Adipocyte (in vitro differentiated cells): ENCODE measurements around the gene CERK.
A peak's percentile ranks its signal among the peaks of the same experiment; 100 is the strongest.

Source experiments
- DNase-seq: peaks from one replicate; pipeline ENCODE4 v3.0.0-alpha.2; 2015; ENCODE audit warnings: low read depth
- H3K27me3 ChIP-seq: replicated peaks from 2 replicates; pipeline ENCODE4 v1.7.0; 2013; ENCODE audit warnings: mild to moderate bottlenecking, low read length, moderate library complexity; ENCODE audit not compliant: control insufficient read depth, insufficient read depth
- H3K36me3 ChIP-seq: 2 replicates; pipeline ENCODE4 v1.7.0; 2013; ENCODE audit warnings: low read length, mild to moderate bottlenecking, moderate library complexity; ENCODE audit not compliant: control insufficient read depth, insufficient read depth, severe bottlenecking
- H3K4me1 ChIP-seq: 2 replicates; pipeline ENCODE4 v1.7.0; 2013; ENCODE audit warnings: mild to moderate bottlenecking, low read length, moderate library complexity; ENCODE audit not compliant: control insufficient read depth, insufficient read depth
- H3K4me3 ChIP-seq: 2 replicates; pipeline ENCODE4 v1.7.0; 2013; ENCODE audit warnings: mild to moderate bottlenecking, low read length, moderate library complexity
- H3K9ac ChIP-seq: 2 replicates; pipeline ENCODE4 v1.7.0; 2013; ENCODE audit warnings: mild to moderate bottlenecking, low read length, moderate library complexity
- H3K9me3 ChIP-seq: 2 replicates; pipeline ENCODE4 v1.7.0; 2013; ENCODE audit warnings: mild to moderate bottlenecking, low read length, moderate library complexity; ENCODE audit not compliant: control insufficient read depth

The CERK gene

GRCh38 chr22:46679706-46680269 is 58.3 kb downstream of the CERK start:
- DNase-seq = peak; percentile 30
- H3K27me3 ChIP-seq = no peaks in the 10 kb centered on the region
- peaks cover 15% of the 10 kb centered on the region for H3K36me3 ChIP-seq
- H3K9me3 ChIP-seq = no peaks in the 10 kb centered on the region
- peaks cover 9% of the 10 kb centered on the region for H3K4me1 ChIP-seq
- no peak overlapping the region for H3K9ac ChIP-seq
- H3K4me3 ChIP-seq = no peak overlapping the region

GRCh38 chr22:46678785-46679700 is 59.0 kb downstream of the CERK start:
- Histone ChIP-seq H3K9ac (no peak overlapping the region), H3K4me3 (no peak overlapping the region), H3K9me3 (no peaks in the 10 kb centered on the region), H3K36me3 (peaks cover 10% of the 10 kb centered on the region), H3K27me3 (no peaks in the 10 kb centered on the region), H3K4me1 (peaks cover 9% of the 10 kb centered on the region)
- peak; percentile 49 for DNase-seq

- DNase-seq = no peak
- peaks cover 9% of the 10 kb centered on the region for H3K4me1 ChIP-seq
- no peaks in the 10 kb centered on the region for H3K27me3 ChIP-seq
- H3K4me3 ChIP-seq = no peak overlapping the region
- H3K9me3 ChIP-seq = no peaks in the 10 kb centered on the region
- H3K36me3 ChIP-seq = peaks cover 14% of the 10 kb centered on the region
- no peak overlapping the region for H3K9ac ChIP-seq
Observed at GRCh38 chr22:46678003-46678657, 59.9 kb downstream of the CERK start.

- DNase-seq = no peak
- H3K36me3 ChIP-seq = peaks cover 14% of the 10 kb centered on the region
- peaks cover 9% of the 10 kb centered on the region for H3K4me1 ChIP-seq
- H3K27me3 ChIP-seq = no peaks in the 10 kb centered on the region
- no peak overlapping the region for H3K9ac ChIP-seq
- no peaks in the 10 kb centered on the region for H3K9me3 ChIP-seq
- no peak overlapping the region for H3K4me3 ChIP-seq
Observed at GRCh38 chr22:46677323-46678002, 60.6 kb downstream of the CERK start.

- Histone ChIP-seq H3K9ac (no peak overlapping the region), H3K4me1 (peaks cover 9% of the 10 kb centered on the region), H3K27me3 (no peaks in the 10 kb centered on the region), H3K36me3 (peaks cover 14% of the 10 kb centered on the region), H3K9me3 (no peaks in the 10 kb centered on the region), H3K4me3 (no peak overlapping the region)
- no peak for DNase-seq
Observed at GRCh38 chr22:46676881-46677280, 61.2 kb downstream of the CERK start.

- Histone ChIP-seq H3K9me3 (no peaks in the 10 kb centered on the region), H3K4me3 (no peak overlapping the region)
- DNase-seq = no peak
Observed at GRCh38 chr22:46676479-46676878, 61.6 kb downstream of the CERK start.

GRCh38 chr22:46675938-46676337 is 62.1 kb downstream of the CERK start:
- H3K4me3 ChIP-seq = no peak overlapping the region
- H3K9ac ChIP-seq = no peak overlapping the region
- peaks cover 9% of the 10 kb centered on the region for H3K4me1 ChIP-seq
- H3K36me3 ChIP-seq = peaks cover 14% of the 10 kb centered on the region
- H3K27me3 ChIP-seq = no peaks in the 10 kb centered on the region
- DNase-seq = no peak
- H3K9me3 ChIP-seq = no peaks in the 10 kb centered on the region

More at GRCh38 chr22:46676479-46676878, 61.6 kb downstream of the CERK start:
- peaks cover 9% of the 10 kb centered on the region for H3K4me1 ChIP-seq
- H3K36me3 ChIP-seq = peaks cover 14% of the 10 kb centered on the region
- H3K9ac ChIP-seq = no peak overlapping the region
- no peaks in the 10 kb centered on the region for H3K27me3 ChIP-seq

- peaks cover 9% of the 10 kb centered on the region for H3K4me1 ChIP-seq
- no peaks in the 10 kb centered on the region for H3K27me3 ChIP-seq
- DNase-seq = no peak
- no peak overlapping the region for H3K4me3 ChIP-seq
- no peaks in the 10 kb centered on the region for H3K9me3 ChIP-seq
- no peak overlapping the region for H3K9ac ChIP-seq
- peaks cover 14% of the 10 kb centered on the region for H3K36me3 ChIP-seq
Observed at GRCh38 chr22:46675479-46675878, 62.6 kb downstream of the CERK start.

- no peak for DNase-seq
- no peaks in the 10 kb centered on the region for H3K9me3 ChIP-seq
- H3K27me3 ChIP-seq = no peaks in the 10 kb centered on the region
- H3K36me3 ChIP-seq = peaks cover 19% of the 10 kb centered on the region
- H3K4me3 ChIP-seq = no peak overlapping the region
- no peak overlapping the region for H3K9ac ChIP-seq
- peaks cover 8% of the 10 kb centered on the region for H3K4me1 ChIP-seq
Observed at GRCh38 chr22:46674906-46675305, 63.1 kb downstream of the CERK start.

GRCh38 chr22:46674367-46674781 is 63.7 kb downstream of the CERK start:
- no peak for DNase-seq
- Histone ChIP-seq H3K9me3 (no peaks in the 10 kb centered on the region), H3K27me3 (no peaks in the 10 kb centered on the region), H3K36me3 (peaks cover 21% of the 10 kb centered on the region), H3K9ac (no peak overlapping the region), H3K4me1 (peaks cover 3% of the 10 kb centered on the region), H3K4me3 (no peak overlapping the region)
